Astrocyte of the cerebellum (primary cell): ENCODE measurements around the gene GCKR.

Experiments used
- DNase-seq: peaks from one replicate; pipeline ENCODE4 v3.0.0-alpha.2; 2011; ENCODE audit warnings: low read depth
- H3K4me3 ChIP-seq: 2 replicates; pipeline ENCODE4 v1.5.1; 2011; ENCODE audit warnings: mild to moderate bottlenecking, low read depth, low read length, moderate library complexity
- CTCF ChIP-seq: IDR thresholded peaks from 2 replicates; pipeline ENCODE4 v1.5.1; 2012; ENCODE audit warnings: low read length, low read depth, moderate library complexity, mild to moderate bottlenecking; ENCODE audit errors: missing control alignments
- in situ Hi-C: cut with HindIII; loops from 2 replicates; pipeline ENCODE4 v1.10.0; 2017; ENCODE audit warnings: low sequenced_read_pairs

GCKR gene

GRCh38 chr2:27566628-27567027, 70.0 kb downstream of the GCKR start:
- in situ Hi-C loops = no loop called here
- no peak for TF ChIP-seq CTCF
- no peak for DNase-seq
- no peak overlapping the region for H3K4me3 ChIP-seq

- no peak for TF ChIP-seq CTCF
- no peak overlapping the region for H3K4me3 ChIP-seq
- DNase-seq = no peak
- in situ Hi-C loops = no loop called here
These were observed 72.8 kb downstream of the GCKR start for GRCh38 chr2:27569398-27569797.

- H3K4me3 ChIP-seq = no peak overlapping the region
- in situ Hi-C loops = no loop called here
- TF ChIP-seq CTCF = no peak
- no peak for DNase-seq
These were observed 74.6 kb downstream of the GCKR start for GRCh38 chr2:27571197-27571596.

- in situ Hi-C loops = no loop called here
- no peak for TF ChIP-seq CTCF
These were observed 75.0 kb downstream of the GCKR start for GRCh38 chr2:27571681-27572080.

GRCh38 chr2:27572439-27572838, 75.8 kb downstream of the GCKR start:
- in situ Hi-C loops = no loop called here
- no peak for DNase-seq
- H3K4me3 ChIP-seq = no peak overlapping the region
- TF ChIP-seq CTCF = no peak

More at GRCh38 chr2:27571681-27572080, 75.0 kb downstream of the GCKR start:
- no peak for DNase-seq
- no peak overlapping the region for H3K4me3 ChIP-seq

- no peak overlapping the region for H3K4me3 ChIP-seq
- no peak for DNase-seq
- in situ Hi-C loops = no loop called here
- no peak for TF ChIP-seq CTCF
These were observed 76.4 kb downstream of the GCKR start for GRCh38 chr2:27572998-27573429.
